ENCODE data around the gene TMEM80. TPM values are rescaled to one million over a fixed set of nuclear protein-coding genes. Genes with fewer than 3 reads are reported as not detected.
"Not testable (repeated sequence)": the region's sequence is repeated elsewhere in the genome, so short reads cannot be mapped to it uniquely, and the experiment has no call there.

TMEM80 gene
- total RNA-seq, 4 donors from 2014 or later: 35.6 to 65.8 (median 48.6) TPM

DNA sequence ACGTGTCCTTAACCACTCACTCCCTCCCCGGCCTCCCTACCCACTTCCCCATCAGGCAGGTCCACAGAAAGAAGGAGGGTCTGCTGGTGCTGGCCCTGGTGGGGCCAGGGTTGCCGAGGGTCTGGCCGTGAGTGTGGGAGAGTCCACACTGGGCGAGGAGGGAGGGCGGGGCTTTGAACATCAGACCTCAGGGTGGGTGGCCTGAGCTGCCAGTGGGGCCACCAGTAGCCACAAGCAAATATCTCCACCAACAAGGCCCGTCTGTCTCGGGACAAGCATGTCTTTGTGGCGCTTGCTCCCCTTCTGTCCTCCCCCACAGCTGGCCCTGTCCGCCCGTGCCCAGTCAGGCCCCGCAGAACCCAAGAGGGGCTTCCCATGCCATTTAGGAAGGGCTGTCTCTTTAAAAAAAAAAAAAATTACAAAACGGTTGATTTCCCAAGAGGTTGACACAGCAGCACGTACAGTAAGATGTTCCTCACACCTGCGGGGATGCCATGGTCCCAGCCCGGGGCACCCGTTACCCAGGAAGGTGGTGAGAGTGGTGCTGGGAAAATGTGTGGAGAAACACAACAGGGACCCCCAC, 34.0 kb downstream of the TMEM80 start:
- Histone ChIP-seq H3K4me1 (peaks cover 0 to 41% (median 33%) of the 10 kb centered on the region in 3 donors), H3K27me3 (peaks cover 93% of the 10 kb centered on the region), H3K36me3 (no peaks in the 10 kb centered on the region), H3K9me3 (no peaks in the 10 kb centered on the region), H3K27ac (peak overlapping the region in 2 of 4 donors; percentile 69 to 75), H3K4me3 (no peak overlapping the region)
- no peak for TF ChIP-seq CTCF (IDR thresholded peaks at IDR 0.05)
- TF ChIP-seq POLR2A (IDR thresholded peaks at IDR 0.05): no peak
- TF ChIP-seq EP300 (IDR thresholded peaks at IDR 0.05): no peak
- TF ChIP-seq POLR2AphosphoS5 (IDR thresholded peaks at IDR 0.05): no peak
- WGBS, 2 donors (ENCODE audit: low coverage in 1 of 2): 28% methylated on average over 2 of the region's 17 CpGs; no CpG with 5 or more reads in 1 of the 2 donors
- ATAC-seq: no peak

GRCh38 chr11:733072-733471, 37.5 kb downstream of the TMEM80 start:
- Histone ChIP-seq H3K36me3 (no peaks in the 10 kb centered on the region), H3K4me1 (peaks cover 0 to 12% (median 11%) of the 10 kb centered on the region in 3 donors), H3K27me3 (peaks cover 58% of the 10 kb centered on the region), H3K4me3 (no peak overlapping the region), H3K27ac (no peak overlapping the region), H3K9me3 (no peaks in the 10 kb centered on the region)
- WGBS, 2 donors (ENCODE audit: low coverage in 1 of 2): 69% methylated on average over 11 of the region's 20 CpGs; no CpG with 5 or more reads in 1 of the 2 donors
- ATAC-seq: no peak
- TF ChIP-seq POLR2AphosphoS5 (IDR thresholded peaks at IDR 0.05): no peak
- no peak for TF ChIP-seq POLR2A (IDR thresholded peaks at IDR 0.05)
- TF ChIP-seq EP300 (IDR thresholded peaks at IDR 0.05): no peak
- TF ChIP-seq CTCF (IDR thresholded peaks at IDR 0.05): no peak

DNA sequence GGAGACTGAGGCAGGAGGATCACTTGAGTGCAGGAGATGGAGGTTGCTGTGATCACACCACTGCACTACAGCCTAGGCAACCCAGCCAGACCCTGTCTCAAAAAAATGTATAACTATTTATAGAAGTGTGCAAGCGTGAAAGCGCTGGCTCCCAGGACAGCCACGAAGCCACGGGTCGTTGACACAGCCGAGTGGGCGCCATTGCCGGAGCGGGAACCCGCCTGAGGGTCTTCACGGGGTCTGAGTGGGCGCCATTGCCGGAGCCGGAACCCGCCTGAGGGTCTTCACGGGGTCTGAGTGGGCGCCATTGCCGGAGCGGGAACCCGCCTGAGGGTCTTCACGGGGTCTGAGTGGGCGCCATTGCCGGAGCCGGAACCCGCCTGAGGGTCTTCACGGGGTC, 38.9 kb downstream of the TMEM80 start:
- not testable (repeated sequence) for H3K4me1 ChIP-seq, ATAC-seq, H3K9me3 ChIP-seq, H3K27ac ChIP-seq, H3K4me3 ChIP-seq, H3K36me3 ChIP-seq
- WGBS, 2 donors (ENCODE audit: low coverage in 1 of 2): 100% methylated on average over 2 of the region's 26 CpGs; no CpG with 5 or more reads in 1 of the 2 donors
- peaks cover 43% of the 10 kb centered on the region for H3K27me3 ChIP-seq

- no peak for ATAC-seq
- Histone ChIP-seq H3K27ac (no peak overlapping the region), H3K9me3 (no peaks in the 10 kb centered on the region), H3K4me1 (no peaks in the 10 kb centered on the region), H3K27me3 (peaks cover 33% of the 10 kb centered on the region), H3K4me3 (no peak overlapping the region), H3K36me3 (no peaks in the 10 kb centered on the region)
- 27 to 48% methylated on average over 6 to 10 of the region's 11 CpGs for WGBS, 2 donors (ENCODE audit: low coverage in 1 of 2)
- TF ChIP-seq POLR2AphosphoS5 (IDR thresholded peaks at IDR 0.05): no peak
- TF ChIP-seq EP300 (IDR thresholded peaks at IDR 0.05): no peak
- TF ChIP-seq POLR2A (IDR thresholded peaks at IDR 0.05): no peak
- TF ChIP-seq CTCF (IDR thresholded peaks at IDR 0.05): no peak
Observed at GRCh38 chr11:737366-737765, 41.8 kb downstream of the TMEM80 start.

DNA sequence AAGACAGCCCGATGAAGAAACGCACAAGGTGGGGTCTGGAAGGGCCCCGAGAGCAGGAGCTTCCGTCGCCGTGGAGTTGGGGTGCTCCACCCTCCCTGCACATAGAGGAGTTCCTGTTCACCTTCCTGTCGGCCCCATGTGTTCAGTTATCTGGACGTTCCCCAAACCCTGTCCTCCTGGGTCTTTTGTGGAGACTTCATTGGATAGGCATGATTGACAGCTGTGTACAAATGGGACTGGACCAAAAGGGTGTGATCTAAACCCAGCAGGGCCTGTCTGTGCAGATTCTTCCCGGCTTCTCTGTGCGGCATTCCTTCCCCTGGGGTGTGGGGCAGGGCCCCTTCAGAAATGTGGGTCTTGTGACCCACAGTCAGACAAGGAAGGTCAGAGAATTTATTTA, 42.3 kb downstream of the TMEM80 start:
- not testable (repeated sequence) for H3K27ac ChIP-seq, H3K36me3 ChIP-seq, H3K4me1 ChIP-seq, H3K9me3 ChIP-seq, H3K4me3 ChIP-seq, ATAC-seq
- peaks cover 28% of the 10 kb centered on the region for H3K27me3 ChIP-seq
- WGBS, 2 donors (ENCODE audit: low coverage in 1 of 2): 69 to 71% methylated on average over 3 to 6 of the region's 10 CpGs

- no peaks in the 10 kb centered on the region for H3K9me3 ChIP-seq
- H3K4me3 ChIP-seq: no peak overlapping the region
- H3K36me3 ChIP-seq: no peaks in the 10 kb centered on the region
- WGBS, 2 donors (ENCODE audit: low coverage in 1 of 2): 93% methylated on average over 3 of the region's 3 CpGs; no CpG with 5 or more reads in 1 of the 2 donors
- peaks cover 11% of the 10 kb centered on the region for H3K27me3 ChIP-seq
- no peak for TF ChIP-seq POLR2A (IDR thresholded peaks at IDR 0.05)
- TF ChIP-seq EP300 (IDR thresholded peaks at IDR 0.05): no peak
- no peak for TF ChIP-seq POLR2AphosphoS5 (IDR thresholded peaks at IDR 0.05)
- no peak for TF ChIP-seq CTCF (IDR thresholded peaks at IDR 0.05)
- peaks cover 0 to 11% (median 6%) of the 10 kb centered on the region in 3 donors for H3K4me1 ChIP-seq
- no peak for ATAC-seq
- H3K27ac ChIP-seq: no peak overlapping the region
Observed at GRCh38 chr11:742156-742546, 46.5 kb downstream of the TMEM80 start.
